HFFc6 (cell line): ENCODE results near the gene GNAT1. TPM values are rescaled to one million over a fixed set of nuclear protein-coding genes. Genes with fewer than 3 reads are reported as not detected.

ENCODE experiments used
- DNase-seq: peaks from one replicate; pipeline ENCODE4 v3.0.0-alpha.2; 2018
- H3K27ac Mint-ChIP-seq: 2 replicates; pipeline ENCODE4 v1.8.0; 2020; ENCODE audit warnings: mild to moderate bottlenecking, mixed read lengths
- H3K27me3 Mint-ChIP-seq: 2 replicates; pipeline ENCODE4 v1.8.0; 2021; ENCODE audit warnings: mild to moderate bottlenecking, moderate library complexity, mixed read lengths; ENCODE audit not compliant: insufficient read depth
- H3K36me3 Mint-ChIP-seq: 2 replicates; pipeline ENCODE4 v1.8.0; 2021; ENCODE audit warnings: low read depth, mixed read lengths
- H3K4me1 Mint-ChIP-seq: 2 replicates; pipeline ENCODE4 v1.8.0; 2020; ENCODE audit warnings: low read depth, mixed read lengths
- H3K4me3 Mint-ChIP-seq: 2 replicates; pipeline ENCODE4 v1.8.0; 2020; ENCODE audit warnings: mild to moderate bottlenecking, moderate library complexity, mixed read lengths
- H3K9me3 Mint-ChIP-seq: 2 replicates; pipeline ENCODE4 v1.8.0; 2020; ENCODE audit warnings: mild to moderate bottlenecking, mixed read lengths
- microRNA-seq: library from miRNA; unstranded; fragments of <30 nt; microRNA quantifications from one replicate; pipeline ENCODE4, GENCODE V29; 2019
- total RNA-seq, 6 experiments: library from RNA; stranded (reverse); fragmentation: NEBNext Ultra II Directional; extraction: Animal tissue kit (Norgen Biotek cat#: 25700); gene quantifications; 2 replicates in 1 of 6; 3 replicates in 5 of 6; pipeline ENCODE4 v1.2.3, GENCODE V29; 2021
- TF ChIP-seq, protein P1 (sequence below): fragments of 200-600 bp; sonication (generic); IDR thresholded peaks from 2 replicates; pipeline ENCODE4 v1.5.0; 2021; ENCODE audit warnings: antibody characterized with exemption, mild to moderate bottlenecking

The GNAT1 gene
- total RNA-seq, 6 experiments from 2014 or later, result not detected

DNA sequence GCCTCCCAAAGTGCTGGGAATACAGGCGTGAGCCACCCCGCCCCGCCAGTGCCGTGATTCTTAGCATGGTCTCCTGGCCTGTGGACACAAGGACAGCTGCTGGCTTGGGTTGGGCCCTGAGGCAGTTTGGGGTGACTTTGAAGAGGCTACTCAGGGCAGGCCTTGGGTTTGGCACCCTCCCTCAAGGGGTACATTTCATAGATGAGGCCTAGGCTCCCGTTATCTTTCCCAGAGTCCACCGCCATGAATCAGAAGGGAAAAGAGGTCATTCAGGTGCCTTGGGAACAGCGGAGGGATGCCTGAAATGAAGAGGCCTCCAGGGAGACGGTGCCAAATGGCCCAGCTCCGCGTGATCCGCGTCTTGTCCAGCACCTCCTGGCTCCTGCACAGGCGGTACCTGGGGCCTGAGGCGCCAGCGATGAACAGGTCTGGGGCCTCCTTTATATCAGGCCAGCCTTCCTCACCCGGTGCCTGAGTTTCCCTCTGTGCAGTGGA lies 53.9 kb downstream of the GNAT1 start:
- Mint-ChIP-seq H3K27ac (peak overlapping the region; percentile 96), H3K4me3 (peak overlapping the region; percentile 82), H3K36me3 (peaks cover 9% of the 10 kb centered on the region), H3K27me3 (peaks cover 6% of the 10 kb centered on the region), H3K9me3 (no peaks in the 10 kb centered on the region), H3K4me1 (peaks cover 82% of the 10 kb centered on the region)
- TF ChIP-seq, protein P1, sequence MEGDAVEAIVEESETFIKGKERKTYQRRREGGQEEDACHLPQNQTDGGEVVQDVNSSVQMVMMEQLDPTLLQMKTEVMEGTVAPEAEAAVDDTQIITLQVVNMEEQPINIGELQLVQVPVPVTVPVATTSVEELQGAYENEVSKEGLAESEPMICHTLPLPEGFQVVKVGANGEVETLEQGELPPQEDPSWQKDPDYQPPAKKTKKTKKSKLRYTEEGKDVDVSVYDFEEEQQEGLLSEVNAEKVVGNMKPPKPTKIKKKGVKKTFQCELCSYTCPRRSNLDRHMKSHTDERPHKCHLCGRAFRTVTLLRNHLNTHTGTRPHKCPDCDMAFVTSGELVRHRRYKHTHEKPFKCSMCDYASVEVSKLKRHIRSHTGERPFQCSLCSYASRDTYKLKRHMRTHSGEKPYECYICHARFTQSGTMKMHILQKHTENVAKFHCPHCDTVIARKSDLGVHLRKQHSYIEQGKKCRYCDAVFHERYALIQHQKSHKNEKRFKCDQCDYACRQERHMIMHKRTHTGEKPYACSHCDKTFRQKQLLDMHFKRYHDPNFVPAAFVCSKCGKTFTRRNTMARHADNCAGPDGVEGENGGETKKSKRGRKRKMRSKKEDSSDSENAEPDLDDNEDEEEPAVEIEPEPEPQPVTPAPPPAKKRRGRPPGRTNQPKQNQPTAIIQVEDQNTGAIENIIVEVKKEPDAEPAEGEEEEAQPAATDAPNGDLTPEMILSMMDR, result no peak
- no peak for DNase-seq

GRCh38 chr3:50245831-50246516 lies 54.6 kb downstream of the GNAT1 start:
- Mint-ChIP-seq H3K27me3 (peaks cover 7% of the 10 kb centered on the region), H3K27ac (peak overlapping the region; percentile 96), H3K9me3 (no peaks in the 10 kb centered on the region), H3K4me3 (peak overlapping the region; percentile 82), H3K4me1 (peaks cover 84% of the 10 kb centered on the region), H3K36me3 (peaks cover 12% of the 10 kb centered on the region)
- DNase-seq, result peak; percentile 51
- TF ChIP-seq, protein P1, result peak; percentile 100

GRCh38 chr3:50246517-50246954 lies 55.1 kb downstream of the GNAT1 start:
- peak overlapping the region; percentile 82 for H3K4me3 Mint-ChIP-seq
- H3K27me3 Mint-ChIP-seq, result peaks cover 10% of the 10 kb centered on the region
- peak overlapping the region; percentile 96 for H3K27ac Mint-ChIP-seq
- TF ChIP-seq, protein P1, result peak; percentile 72
- no peaks in the 10 kb centered on the region for H3K9me3 Mint-ChIP-seq
- peaks cover 84% of the 10 kb centered on the region for H3K4me1 Mint-ChIP-seq
- H3K36me3 Mint-ChIP-seq, result peaks cover 17% of the 10 kb centered on the region
- DNase-seq, result peak; percentile 99

Small RNA genes within 50 kb of the gene (microRNA-seq; reads per million reads assigned to microRNA genes)
- gene MIR566 (not detected), gene MIR5787 (2.3 reads per million)

Other genes starting within 250 kb of the GNAT1 start
- 10 to 100 TPM; 69.3 to 83.8 (median 78.5) TPM for gene RBM5, start 102.7 kb upstream of the GNAT1 start, total RNA-seq
- gene SEMA3F, start 36.3 kb upstream of the GNAT1 start, total RNA-seq, result 10 to 100 TPM; 20.5 to 35.6 (median 22.8) TPM
- under 1 TPM in 2 of 6 experiments, not detected in 4; 0.16 to 0.24 TPM for gene SLC38A3, start 13.7 kb downstream of the GNAT1 start, total RNA-seq
- gene GNAI2, start 44.6 kb downstream of the GNAT1 start, total RNA-seq, result 100 to 1,000 TPM; 532 to 617 (median 582) TPM
- 10 to 100 TPM; 14.5 to 26.6 (median 24.7) TPM for gene SEMA3B, start 77.5 kb downstream of the GNAT1 start, total RNA-seq
- gene LSMEM2, start 87.5 kb downstream of the GNAT1 start, total RNA-seq, result under 1 TPM in 2 of 6 experiments, not detected in 4; 0.11 to 0.13 TPM
- gene IFRD2, start 100.8 kb downstream of the GNAT1 start, total RNA-seq, result 100 to 1,000 TPM in 1 of 6 experiments, 10 to 100 TPM in 5; 71.2 to 102 (median 74.6) TPM
- gene HYAL3, start 107.8 kb downstream of the GNAT1 start, total RNA-seq, result 1 to 10 TPM; 4.7 to 8.3 (median 5.8) TPM
- gene NAA80, start 107.8 kb downstream of the GNAT1 start, total RNA-seq, result 10 to 100 TPM in 5 of 6 experiments, 1 to 10 TPM in 1; 8.5 to 13.4 (median 10.7) TPM
- under 1 TPM in 5 of 6 experiments, not detected in 1; 0.19 to 0.38 (median 0.23) TPM for gene HYAL1, start 112.0 kb downstream of the GNAT1 start, total RNA-seq
- 10 to 100 TPM; 39.4 to 54.9 (median 47.6) TPM for gene HYAL2, start 131.1 kb downstream of the GNAT1 start, total RNA-seq
- 10 to 100 TPM; 23.9 to 34.2 (median 26.8) TPM for gene TUSC2, start 136.6 kb downstream of the GNAT1 start, total RNA-seq
- 10 to 100 TPM; 30.9 to 37.0 (median 34.1) TPM for gene RASSF1, start 149.2 kb downstream of the GNAT1 start, total RNA-seq
- gene ZMYND10, start 154.1 kb downstream of the GNAT1 start, total RNA-seq, result 1 to 10 TPM in 2 of 6 experiments, under 1 TPM in 3, not detected in 1; 0.78 to 1.3 (median 0.83) TPM
- 10 to 100 TPM; 12.3 to 18.7 (median 17.4) TPM for gene NPRL2, start 159.2 kb downstream of the GNAT1 start, total RNA-seq
- 10 to 100 TPM; 20.5 to 25.2 (median 24.0) TPM for gene CYB561D2, start 159.3 kb downstream of the GNAT1 start, total RNA-seq
- gene TMEM115, start 167.9 kb downstream of the GNAT1 start, total RNA-seq, result 10 to 100 TPM; 51.7 to 65.7 (median 54.4) TPM